Measurements from ENCODE around the gene NFATC2.

Gene NFATC2

DNA sequence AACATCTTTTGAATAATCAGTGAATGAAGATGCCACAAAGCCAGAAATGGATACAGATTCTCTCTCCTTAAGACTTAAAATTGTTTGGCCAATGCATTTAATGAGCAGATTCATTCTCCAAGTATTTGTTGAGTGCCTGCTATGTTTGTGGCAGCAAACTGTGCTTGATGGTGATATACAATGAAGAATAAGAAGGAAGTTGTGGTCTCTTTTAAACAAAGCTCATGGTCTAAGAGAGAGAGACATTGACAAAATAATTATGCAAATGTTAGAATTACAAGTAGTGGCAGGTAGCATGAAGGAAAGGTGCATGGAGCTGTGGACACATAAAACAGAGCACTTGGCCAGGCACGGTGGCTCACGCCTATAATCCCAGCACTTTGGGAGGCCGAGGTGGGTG is 28.3 kb downstream of the NFATC2 start:
- H3K4me3 ChIP-seq (ENCODE audit: low read length in 2 of 2) = no peak overlapping the region
- H3K4me1 ChIP-seq (ENCODE audit: control insufficient read depth, insufficient read depth, low read length) = no peaks in the 10 kb centered on the region
- no peak overlapping the region for H3K9ac ChIP-seq (ENCODE audit: low read length in 2 of 2)
- H3K27me3 ChIP-seq (ENCODE audit: control insufficient read depth in 1 of 2, insufficient read depth in 2 of 2, low read length in 2 of 2) = no peaks in the 10 kb centered on the region
- H3K9me3 ChIP-seq (ENCODE audit: control insufficient read depth in 2 of 2, low read length in 2 of 2) = no peaks in the 10 kb centered on the region
- H3K36me3 ChIP-seq (ENCODE audit: control insufficient read depth in 2 of 2, insufficient read depth in 2 of 2, low read length in 2 of 2) = peaks cover 0 to 2% of the 10 kb centered on the region in 2 donors
- no peak overlapping the region for H3K27ac ChIP-seq (ENCODE audit: low read length)

DNA sequence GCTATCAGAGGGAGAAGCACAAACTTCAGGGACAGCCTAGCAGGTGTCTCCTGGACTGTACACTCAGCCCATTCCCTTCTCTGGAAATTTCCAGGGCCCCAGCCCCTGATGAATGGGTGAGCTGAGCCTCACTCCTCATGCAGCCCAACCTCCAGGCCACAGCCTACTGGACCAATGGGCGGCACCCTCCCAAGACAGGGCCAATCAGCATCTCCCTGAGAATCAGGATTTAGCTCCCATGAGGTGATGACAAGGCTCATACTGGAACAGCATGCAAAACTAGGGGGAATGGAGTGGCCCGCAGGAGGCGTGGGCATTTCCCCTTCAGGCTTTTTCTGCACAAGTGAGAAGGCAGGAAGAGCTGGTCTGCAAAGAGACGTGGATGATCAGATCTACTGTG is 29.0 kb downstream of the NFATC2 start:
- no peak overlapping the region for H3K9ac ChIP-seq (ENCODE audit: low read length in 2 of 2)
- no peaks in the 10 kb centered on the region for H3K4me1 ChIP-seq (ENCODE audit: control insufficient read depth, insufficient read depth, low read length)
- no peaks in the 10 kb centered on the region for H3K27me3 ChIP-seq (ENCODE audit: control insufficient read depth in 1 of 2, insufficient read depth in 2 of 2, low read length in 2 of 2)
- H3K27ac ChIP-seq (ENCODE audit: low read length) = no peak overlapping the region
- H3K36me3 ChIP-seq (ENCODE audit: control insufficient read depth in 2 of 2, insufficient read depth in 2 of 2, low read length in 2 of 2) = peaks cover 0 to 2% of the 10 kb centered on the region in 2 donors
- H3K9me3 ChIP-seq (ENCODE audit: control insufficient read depth in 2 of 2, low read length in 2 of 2) = no peaks in the 10 kb centered on the region
- H3K4me3 ChIP-seq (ENCODE audit: low read length in 2 of 2) = no peak overlapping the region

DNA sequence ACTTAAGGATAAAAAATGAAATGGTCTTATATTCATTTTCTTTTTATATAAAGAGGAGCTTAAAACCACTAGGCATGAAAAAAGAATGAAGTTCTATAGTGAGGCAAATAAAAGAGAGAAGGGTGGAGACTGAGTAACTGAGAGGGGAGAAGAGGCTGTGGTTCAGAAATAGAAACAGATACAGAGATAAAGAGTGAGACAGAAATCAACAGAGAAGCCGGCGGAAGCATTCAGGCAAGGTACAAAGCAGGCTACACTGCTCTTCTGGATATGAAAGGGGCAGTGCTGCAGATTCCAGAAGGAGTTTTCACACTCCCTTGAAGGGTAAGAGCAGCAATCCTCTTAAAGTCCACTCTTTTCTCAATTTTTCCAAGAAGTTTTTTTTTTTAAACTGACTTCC is 29.9 kb downstream of the NFATC2 start:
- Histone ChIP-seq H3K4me1 (ENCODE audit: control insufficient read depth, insufficient read depth, low read length) (no peaks in the 10 kb centered on the region), H3K27ac (ENCODE audit: low read length) (no peak overlapping the region), H3K9ac (ENCODE audit: low read length in 2 of 2) (no peak overlapping the region), H3K9me3 (ENCODE audit: control insufficient read depth in 2 of 2, low read length in 2 of 2) (no peaks in the 10 kb centered on the region), H3K4me3 (ENCODE audit: low read length in 2 of 2) (no peak overlapping the region), H3K36me3 (ENCODE audit: control insufficient read depth in 2 of 2, insufficient read depth in 2 of 2, low read length in 2 of 2) (peaks cover 0 to 2% of the 10 kb centered on the region in 2 donors), H3K27me3 (ENCODE audit: control insufficient read depth in 1 of 2, insufficient read depth in 2 of 2, low read length in 2 of 2) (no peaks in the 10 kb centered on the region)

DNA sequence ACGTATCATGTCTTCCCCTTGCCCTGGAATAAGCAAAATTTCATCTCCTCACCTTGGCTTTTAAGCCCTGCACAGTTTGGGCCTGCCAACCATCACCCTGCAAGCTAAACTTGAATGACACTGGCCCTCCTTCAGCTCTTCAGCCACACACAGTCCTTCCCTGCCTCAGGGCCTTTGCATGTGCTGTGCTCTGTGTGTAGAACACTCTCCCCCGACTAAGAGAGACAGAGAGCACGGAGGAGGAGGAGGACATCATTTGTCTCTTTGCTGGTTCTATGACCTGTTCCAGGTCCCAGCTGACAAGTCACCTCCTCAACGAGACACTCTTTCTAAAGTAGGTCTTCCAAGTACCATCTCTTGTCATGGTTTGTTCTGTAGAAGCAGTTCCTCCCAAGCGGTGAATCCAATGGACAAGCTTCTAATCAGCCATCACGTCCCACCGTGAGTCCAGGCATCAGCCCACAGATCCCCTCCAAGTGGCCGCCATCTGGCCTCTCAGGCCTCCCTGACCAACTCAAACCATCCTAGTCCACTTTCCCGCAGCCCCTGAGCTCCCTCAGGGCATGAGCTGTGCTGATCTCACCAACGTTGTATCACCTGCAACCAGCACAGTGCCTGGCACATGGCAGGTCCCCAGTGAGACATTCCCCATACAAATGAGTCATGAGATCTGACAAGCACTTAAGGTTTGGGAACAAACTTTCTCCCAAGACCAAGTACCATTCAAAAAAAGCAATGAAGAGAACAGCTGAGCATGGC is 30.5 kb downstream of the NFATC2 start:
- Histone ChIP-seq H3K36me3 (ENCODE audit: control insufficient read depth in 2 of 2, insufficient read depth in 2 of 2, low read length in 2 of 2) (peaks cover 0 to 2% of the 10 kb centered on the region in 2 donors), H3K27ac (ENCODE audit: low read length) (no peak overlapping the region), H3K4me1 (ENCODE audit: control insufficient read depth, insufficient read depth, low read length) (no peaks in the 10 kb centered on the region)

DNA sequence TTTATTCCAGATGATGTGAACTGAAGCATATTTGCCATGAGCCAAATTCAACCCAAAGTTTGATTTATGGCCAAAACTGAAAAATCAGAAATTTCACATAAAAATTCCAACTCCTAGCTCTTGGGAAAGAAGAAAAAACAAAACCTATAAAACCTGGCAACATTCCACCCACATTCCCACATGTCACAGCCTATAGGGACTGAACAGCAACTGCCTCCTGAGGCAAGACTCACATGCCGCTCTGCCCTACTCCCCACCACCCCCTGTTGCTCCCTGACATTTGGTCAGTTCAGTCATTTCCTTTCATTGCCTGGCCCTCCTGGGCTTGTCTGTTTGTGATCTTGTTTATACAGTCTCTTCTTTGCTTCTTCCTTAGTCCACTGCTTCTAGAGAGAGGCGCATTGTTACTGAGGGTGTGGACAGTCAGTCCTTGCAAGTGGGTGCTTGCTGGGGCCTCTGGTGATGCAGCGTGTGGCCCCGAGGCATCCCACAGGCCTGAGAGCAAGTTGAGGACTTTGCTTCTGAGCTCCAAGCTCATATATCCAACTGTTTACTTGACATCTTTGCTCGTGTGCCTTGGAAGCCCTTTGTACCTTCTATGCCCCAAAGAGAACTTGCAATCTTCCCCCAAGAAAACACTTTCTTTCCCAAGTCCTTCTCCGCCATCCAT is 31.4 kb downstream of the NFATC2 start:
- Histone ChIP-seq H3K9ac (ENCODE audit: low read length in 2 of 2) (no peak overlapping the region), H3K4me1 (ENCODE audit: control insufficient read depth, insufficient read depth, low read length) (no peaks in the 10 kb centered on the region), H3K27ac (ENCODE audit: low read length) (no peak overlapping the region), H3K36me3 (ENCODE audit: control insufficient read depth in 2 of 2, insufficient read depth in 2 of 2, low read length in 2 of 2) (peaks cover 0 to 2% of the 10 kb centered on the region in 2 donors), H3K4me3 (ENCODE audit: low read length in 2 of 2) (no peak overlapping the region), H3K27me3 (ENCODE audit: control insufficient read depth in 1 of 2, insufficient read depth in 2 of 2, low read length in 2 of 2) (no peaks in the 10 kb centered on the region), H3K9me3 (ENCODE audit: control insufficient read depth in 2 of 2, low read length in 2 of 2) (no peaks in the 10 kb centered on the region)

More for the DNA sequence above, 30.5 kb downstream of the NFATC2 start:
- Histone ChIP-seq H3K9me3 (ENCODE audit: control insufficient read depth in 2 of 2, low read length in 2 of 2) (no peaks in the 10 kb centered on the region), H3K27me3 (ENCODE audit: control insufficient read depth in 1 of 2, insufficient read depth in 2 of 2, low read length in 2 of 2) (no peaks in the 10 kb centered on the region), H3K4me3 (ENCODE audit: low read length in 2 of 2) (no peak overlapping the region), H3K9ac (ENCODE audit: low read length in 2 of 2) (no peak overlapping the region)

DNA sequence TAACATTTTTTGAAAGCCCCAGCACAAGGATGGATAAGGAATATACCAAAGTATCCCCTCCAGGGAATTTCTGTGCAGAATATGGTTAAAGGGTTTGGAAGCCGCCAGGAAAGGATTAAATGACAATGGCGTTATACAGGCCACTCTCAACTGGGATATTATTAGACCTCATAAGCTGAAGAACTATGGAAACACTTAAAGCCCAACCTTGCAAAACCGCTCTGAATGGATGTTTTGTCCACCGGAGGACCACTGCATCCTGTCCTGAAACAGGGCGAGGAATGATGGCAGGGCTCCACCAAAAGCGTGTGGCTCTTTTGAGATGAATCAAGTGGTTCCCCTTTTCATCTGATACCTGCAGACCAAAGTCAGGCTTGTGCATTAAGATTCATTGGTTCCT is 32.4 kb downstream of the NFATC2 start:
- Histone ChIP-seq H3K36me3 (ENCODE audit: control insufficient read depth in 2 of 2, insufficient read depth in 2 of 2, low read length in 2 of 2) (peaks cover 0 to 2% of the 10 kb centered on the region in 2 donors), H3K9me3 (ENCODE audit: control insufficient read depth in 2 of 2, low read length in 2 of 2) (no peaks in the 10 kb centered on the region), H3K9ac (ENCODE audit: low read length in 2 of 2) (no peak overlapping the region), H3K27me3 (ENCODE audit: control insufficient read depth in 1 of 2, insufficient read depth in 2 of 2, low read length in 2 of 2) (no peaks in the 10 kb centered on the region), H3K4me1 (ENCODE audit: control insufficient read depth, insufficient read depth, low read length) (no peaks in the 10 kb centered on the region), H3K27ac (ENCODE audit: low read length) (no peak overlapping the region), H3K4me3 (ENCODE audit: low read length in 2 of 2) (no peak overlapping the region)

DNA sequence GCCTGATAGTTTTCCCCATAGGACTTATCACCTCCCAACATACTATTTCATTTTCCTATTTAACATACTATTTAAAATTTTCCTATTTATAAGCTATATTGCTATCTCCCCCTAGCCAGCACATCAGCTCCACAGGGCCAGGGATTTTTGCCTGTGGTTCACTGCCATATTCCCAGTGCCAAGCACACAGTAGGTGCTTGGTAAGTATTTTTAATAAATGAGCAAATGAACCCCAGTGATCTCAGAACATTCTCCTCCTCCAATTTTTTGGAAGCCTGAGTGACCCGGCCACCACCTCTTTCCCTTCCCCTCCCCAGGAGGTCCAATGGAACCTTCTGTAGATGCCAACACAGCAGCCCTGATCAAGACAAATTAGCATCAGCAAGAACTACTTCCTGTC is 33.3 kb downstream of the NFATC2 start:
- no peaks in the 10 kb centered on the region for H3K36me3 ChIP-seq (ENCODE audit: control insufficient read depth in 2 of 2, insufficient read depth in 2 of 2, low read length in 2 of 2)
- no peaks in the 10 kb centered on the region for H3K4me1 ChIP-seq (ENCODE audit: control insufficient read depth, insufficient read depth, low read length)
- no peak overlapping the region for H3K4me3 ChIP-seq (ENCODE audit: low read length in 2 of 2)
- H3K27ac ChIP-seq (ENCODE audit: low read length) = no peak overlapping the region
- no peak overlapping the region for H3K9ac ChIP-seq (ENCODE audit: low read length in 2 of 2)
- no peaks in the 10 kb centered on the region for H3K9me3 ChIP-seq (ENCODE audit: control insufficient read depth in 2 of 2, low read length in 2 of 2)
- H3K27me3 ChIP-seq (ENCODE audit: control insufficient read depth in 1 of 2, insufficient read depth in 2 of 2, low read length in 2 of 2) = no peaks in the 10 kb centered on the region

DNA sequence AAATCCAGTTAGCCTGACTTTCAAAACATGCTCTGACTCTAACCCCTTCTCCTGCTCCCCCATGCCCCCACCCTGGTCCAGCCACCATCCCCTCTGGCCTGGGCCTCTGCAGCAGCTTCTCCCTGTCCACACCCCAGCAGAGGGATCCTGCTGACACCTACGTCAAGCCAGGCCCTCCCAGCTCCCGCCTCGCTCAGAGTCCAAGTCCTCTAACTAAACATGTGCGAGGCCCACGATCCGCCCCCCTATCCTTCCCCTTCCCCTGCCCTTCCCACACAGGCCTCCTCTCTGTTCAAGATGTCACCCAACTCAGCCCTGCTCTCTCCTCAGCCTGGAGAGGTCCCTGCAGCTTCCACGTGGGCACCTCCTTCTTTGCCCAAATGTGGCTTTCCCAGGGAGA is 33.7 kb downstream of the NFATC2 start:
- no peaks in the 10 kb centered on the region for H3K4me1 ChIP-seq (ENCODE audit: control insufficient read depth, insufficient read depth, low read length)
- no peak overlapping the region for H3K4me3 ChIP-seq (ENCODE audit: low read length in 2 of 2)
- no peaks in the 10 kb centered on the region for H3K27me3 ChIP-seq (ENCODE audit: control insufficient read depth in 1 of 2, insufficient read depth in 2 of 2, low read length in 2 of 2)
- H3K9ac ChIP-seq (ENCODE audit: low read length in 2 of 2) = no peak overlapping the region
- no peaks in the 10 kb centered on the region for H3K36me3 ChIP-seq (ENCODE audit: control insufficient read depth in 2 of 2, insufficient read depth in 2 of 2, low read length in 2 of 2)
- no peaks in the 10 kb centered on the region for H3K9me3 ChIP-seq (ENCODE audit: control insufficient read depth in 2 of 2, low read length in 2 of 2)
- H3K27ac ChIP-seq (ENCODE audit: low read length) = no peak overlapping the region

DNA sequence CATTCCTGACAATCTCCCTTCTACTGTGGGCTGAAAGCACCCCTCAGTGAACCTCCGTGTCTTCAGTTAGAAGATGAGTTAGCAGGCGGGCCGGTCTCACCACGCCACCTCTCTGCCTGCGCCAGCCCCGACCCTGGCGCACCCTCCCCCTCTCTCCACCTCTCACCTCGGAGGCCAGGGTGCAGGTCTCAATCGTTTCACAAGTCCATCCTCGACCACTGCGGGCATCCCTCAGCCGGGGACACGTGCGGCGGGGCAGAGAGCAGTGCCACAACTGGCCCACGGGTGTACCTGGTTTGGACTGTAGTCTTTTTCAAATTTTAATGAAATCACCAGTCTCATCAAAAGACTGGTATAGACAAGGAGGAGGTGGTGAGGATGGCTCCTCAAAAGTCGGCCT is 34.4 kb downstream of the NFATC2 start:
- H3K9me3 ChIP-seq (ENCODE audit: control insufficient read depth in 2 of 2, low read length in 2 of 2) = no peaks in the 10 kb centered on the region
- H3K9ac ChIP-seq (ENCODE audit: low read length in 2 of 2) = no peak overlapping the region
- H3K27me3 ChIP-seq (ENCODE audit: control insufficient read depth in 1 of 2, insufficient read depth in 2 of 2, low read length in 2 of 2) = no peaks in the 10 kb centered on the region
- H3K36me3 ChIP-seq (ENCODE audit: control insufficient read depth in 2 of 2, insufficient read depth in 2 of 2, low read length in 2 of 2) = no peaks in the 10 kb centered on the region
- no peak overlapping the region for H3K4me3 ChIP-seq (ENCODE audit: low read length in 2 of 2)
- H3K27ac ChIP-seq (ENCODE audit: low read length) = no peak overlapping the region
- no peaks in the 10 kb centered on the region for H3K4me1 ChIP-seq (ENCODE audit: control insufficient read depth, insufficient read depth, low read length)

DNA sequence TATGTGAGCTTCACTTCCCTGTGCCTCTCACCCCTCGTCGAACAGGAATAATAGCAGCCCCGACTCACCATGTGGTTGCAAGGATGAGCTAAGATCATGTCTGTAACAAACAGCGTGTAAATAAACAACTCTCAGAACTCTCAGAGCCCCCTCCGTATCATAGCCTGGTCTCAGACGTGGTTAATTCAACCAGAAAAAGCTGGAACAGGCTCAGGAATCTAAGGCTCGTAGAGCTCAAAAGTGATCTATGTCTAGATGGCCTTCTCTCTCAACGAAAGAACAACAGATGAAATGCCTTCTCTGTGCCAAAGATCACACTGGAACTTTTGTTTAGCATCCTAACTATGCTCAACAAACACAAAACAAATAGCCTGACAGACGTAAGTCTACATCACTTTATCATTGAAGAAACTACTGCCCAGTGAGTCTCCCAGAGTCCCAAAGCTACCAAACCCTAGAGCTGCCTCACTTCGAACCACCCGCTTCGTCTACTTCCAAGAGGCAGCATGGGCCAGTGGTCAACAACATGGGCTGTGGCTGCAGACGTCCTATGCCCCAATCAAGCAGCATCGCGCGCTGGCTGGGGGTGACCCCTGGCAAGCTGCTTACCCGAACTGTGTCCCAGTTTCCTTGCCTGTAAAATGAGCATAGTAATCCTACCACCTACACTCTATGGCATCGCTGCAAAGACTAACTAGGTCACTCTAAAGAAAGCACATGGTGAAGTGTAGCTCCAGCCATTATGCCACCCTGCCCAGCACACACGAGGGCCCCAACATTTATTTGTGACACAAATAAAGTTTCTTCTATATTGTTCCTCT is 35.1 kb downstream of the NFATC2 start:
- no peaks in the 10 kb centered on the region for H3K36me3 ChIP-seq (ENCODE audit: control insufficient read depth in 2 of 2, insufficient read depth in 2 of 2, low read length in 2 of 2)
- no peaks in the 10 kb centered on the region for H3K9me3 ChIP-seq (ENCODE audit: control insufficient read depth in 2 of 2, low read length in 2 of 2)
- H3K27ac ChIP-seq (ENCODE audit: low read length) = no peak overlapping the region
- H3K4me3 ChIP-seq (ENCODE audit: low read length in 2 of 2) = no peak overlapping the region
- H3K9ac ChIP-seq (ENCODE audit: low read length in 2 of 2) = no peak overlapping the region
- H3K4me1 ChIP-seq (ENCODE audit: control insufficient read depth, insufficient read depth, low read length) = no peaks in the 10 kb centered on the region
- H3K27me3 ChIP-seq (ENCODE audit: control insufficient read depth in 1 of 2, insufficient read depth in 2 of 2, low read length in 2 of 2) = no peaks in the 10 kb centered on the region

Measured in stomach smooth muscle (tissue), 2 donors.